ENCODE data around the gene EIF6. TPM values are rescaled to one million over a fixed set of nuclear protein-coding genes. Genes with fewer than 3 reads are reported as not detected.

EIF6 gene
- total RNA-seq, 2 experiments from 2014 or later, result 106 to 113 TPM

GRCh38 chr20:35277127-35277526 lies 7.4 kb downstream of the EIF6 start:
- BruUV-seq (replicated peaks), result TSS peak; percentile 36
- H2AFZ ChIP-seq (ENCODE audit: low read length), result peak overlapping the region; percentile 34; the same call in 1 of the 2 replicates
- H3K79me2 ChIP-seq (ENCODE audit: insufficient read depth, low read depth, low read length), result peaks cover 14% of the 10 kb centered on the region; the same call in 1 of the 2 replicates
- no peak for TF ChIP-seq EZH2phosphoT487 (IDR thresholded peaks at IDR 0.05; ENCODE audit: borderline replicate concordance, low read depth, low read length)
- no peak for TF ChIP-seq CTCF (conservative IDR thresholded peaks at IDR 0.05; ENCODE audit: low read length)
- CTCF ChIA-PET (ENCODE audit: unreplicated experiment), result interaction anchor here (0.5 kb wide), 1 partner anchor 465 kb away, joined by 5 read pairs; no protein-coding TSS in a partner anchor
- no peaks in the 10 kb centered on the region for H3K9me3 ChIP-seq (ENCODE audit: low read length)
- POLR2A ChIA-PET, result interaction anchor here (0.6 to 1.2 kb wide), 2 partner anchors 180 to 326 kb away, joined by 3 read pairs; no protein-coding TSS in a partner anchor
- peak overlapping the region; percentile 72 for H3K27ac ChIP-seq (ENCODE audit: low read depth, low read length, poor library complexity, severe bottlenecking)
- H3K36me3 ChIP-seq (ENCODE audit: insufficient read depth, low read length), result peaks cover 52% of the 10 kb centered on the region
- peak overlapping the region; percentile 99 for H3K4me2 ChIP-seq (ENCODE audit: low read length)
- no peaks in the 10 kb centered on the region for H3K9me2 ChIP-seq (ENCODE audit: insufficient read depth, low read length)
- no peaks in the 10 kb centered on the region for H4K20me1 ChIP-seq (ENCODE audit: insufficient read depth, low read length)
- peak overlapping the region; percentile 77 for H3K4me3 ChIP-seq (ENCODE audit: low read depth, low read length, poor library complexity, severe bottlenecking)
- H3K4me1 ChIP-seq (ENCODE audit: insufficient read depth, low read length, poor library complexity, severe bottlenecking), result peaks cover 16% of the 10 kb centered on the region
- intact Hi-C loops (cut with micrococcal nuclease; ENCODE audit: unreplicated experiment), result loop anchor here (10.0 kb wide), 1 partner anchor 402 kb away; the partner anchor contains the start of genes ACSS2 and GGT7
- DNase-seq (ENCODE audit: low spot score), result no peak

- Histone ChIP-seq H3K4me2 (ENCODE audit: low read length) (peak overlapping the region; percentile 99), H3K4me3 (ENCODE audit: low read depth, low read length, poor library complexity, severe bottlenecking) (peak overlapping the region; percentile 77), H3K79me2 (ENCODE audit: insufficient read depth, low read depth, low read length) (peaks cover 9% of the 10 kb centered on the region; the same call in 1 of the 2 replicates), H3K27ac (ENCODE audit: low read depth, low read length, poor library complexity, severe bottlenecking) (peak overlapping the region; percentile 72), H3K9me2 (ENCODE audit: insufficient read depth, low read length) (no peaks in the 10 kb centered on the region), H3K9me3 (ENCODE audit: low read length) (no peaks in the 10 kb centered on the region), H3K36me3 (ENCODE audit: insufficient read depth, low read length) (peaks cover 45% of the 10 kb centered on the region), H2AFZ (ENCODE audit: low read length) (no peak overlapping the region), H3K4me1 (ENCODE audit: insufficient read depth, low read length, poor library complexity, severe bottlenecking) (peaks cover 16% of the 10 kb centered on the region), H4K20me1 (ENCODE audit: insufficient read depth, low read length) (no peaks in the 10 kb centered on the region)
- POLR2A ChIA-PET, result interaction anchor here (0.5 to 0.7 kb wide), 2 partner anchors 336 to 761 kb away, joined by 3 to 4 read pairs; partner anchors contain the start of gene DYNLRB1
- CTCF ChIA-PET (ENCODE audit: unreplicated experiment), result no interaction called here
- BruUV-seq (replicated peaks), result no TSS peak
- intact Hi-C loops (cut with micrococcal nuclease; ENCODE audit: unreplicated experiment), result loop anchor here (10.0 kb wide), 1 partner anchor 402 kb away; the partner anchor contains the start of genes ACSS2 and GGT7
- DNase-seq (ENCODE audit: low spot score), result no peak
- TF ChIP-seq EZH2phosphoT487 (IDR thresholded peaks at IDR 0.05; ENCODE audit: borderline replicate concordance, low read depth, low read length), result no peak
- TF ChIP-seq CTCF (conservative IDR thresholded peaks at IDR 0.05; ENCODE audit: low read length), result no peak
Measured at GRCh38 chr20:35276408-35276807, 8.2 kb downstream of the EIF6 start.

- intact Hi-C loops (cut with micrococcal nuclease; ENCODE audit: unreplicated experiment), result loop anchor here (10.0 kb wide), 1 partner anchor 401 kb away; the partner anchor contains the start of genes ACSS2 and GGT7
- no peak overlapping the region for H3K4me3 ChIP-seq (ENCODE audit: low read depth, low read length, poor library complexity, severe bottlenecking)
- ChIA-PET CTCF (ENCODE audit: unreplicated experiment) (no interaction called here), POLR2A (no interaction called here)
- no peaks in the 10 kb centered on the region for H4K20me1 ChIP-seq (ENCODE audit: insufficient read depth, low read length)
- H3K4me2 ChIP-seq (ENCODE audit: low read length), result no peak overlapping the region
- no peaks in the 10 kb centered on the region for H3K9me3 ChIP-seq (ENCODE audit: low read length)
- H3K4me1 ChIP-seq (ENCODE audit: insufficient read depth, low read length, poor library complexity, severe bottlenecking), result peaks cover 16% of the 10 kb centered on the region
- no peaks in the 10 kb centered on the region for H3K9me2 ChIP-seq (ENCODE audit: insufficient read depth, low read length)
- DNase-seq (ENCODE audit: low spot score), result no peak
- H2AFZ ChIP-seq (ENCODE audit: low read length), result no peak overlapping the region
- no peak overlapping the region for H3K27ac ChIP-seq (ENCODE audit: low read depth, low read length, poor library complexity, severe bottlenecking)
- peaks cover 40% of the 10 kb centered on the region for H3K36me3 ChIP-seq (ENCODE audit: insufficient read depth, low read length)
- no peak for TF ChIP-seq EZH2phosphoT487 (IDR thresholded peaks at IDR 0.05; ENCODE audit: borderline replicate concordance, low read depth, low read length)
- TF ChIP-seq CTCF (conservative IDR thresholded peaks at IDR 0.05; ENCODE audit: low read length), result no peak
- H3K79me2 ChIP-seq (ENCODE audit: insufficient read depth, low read depth, low read length), result peaks cover 9% of the 10 kb centered on the region; the same call in 1 of the 2 replicates
- no TSS peak for BruUV-seq (replicated peaks)
Measured at GRCh38 chr20:35275741-35276251, 8.8 kb downstream of the EIF6 start.
